ENCODE measurements around the gene SLC44A5.

GRCh38 chr1:75461808-75462325, 149.0 kb downstream of the SLC44A5 start:
- TF ChIP-seq CTCF (IDR thresholded peaks at IDR 0.05; ENCODE audit: borderline replicate concordance, extremely low read depth, low read length, poor library complexity, severe bottlenecking) (no peak), EZH2 (IDR thresholded peaks at IDR 0.05; ENCODE audit: borderline replicate concordance, low read depth, low read length, severe bottlenecking) (no peak)
